Keratinocyte (primary cell): Measurements from ENCODE around the gene HOXB9.
A peak's percentile ranks its signal among the peaks of the same experiment; 100 is the strongest.

ENCODE experiments used
- CTCF ChIP-seq, 3 experiments: IDR thresholded peaks in 1 of 3; conservative IDR thresholded peaks in 1 of 3; optimal IDR thresholded peaks in 1 of 3; 2 replicates in 2 of 3; 3 replicates in 1 of 3; pipeline versions ENCODE3 to v1.5.1; 2011; ENCODE audit warnings: low read length in 3 of 3, mild to moderate bottlenecking in 3 of 3, moderate library complexity in 2 of 3, control low read depth in 1 of 3, inconsistent platforms in 1 of 3; ENCODE audit not compliant: insufficient read depth in 2 of 3; ENCODE audit errors: extremely low read depth in 1 of 3
- EZH2 ChIP-seq: IDR thresholded peaks from one replicate; pipeline ENCODE4 v1.6.1; 2012; ENCODE audit warnings: inconsistent platforms, mild to moderate bottlenecking, low read length, moderate library complexity

- TF ChIP-seq CTCF (optimal IDR thresholded peaks at IDR 0.05 in 1 of 3, IDR thresholded peaks at IDR 0.05 in 1 of 3, conservative IDR thresholded peaks at IDR 0.05 in 1 of 3; ENCODE audit: extremely low read depth in 1 of 3, insufficient read depth in 2 of 3, low read length in 3 of 3) = no peak
- peak; percentile 20 for TF ChIP-seq EZH2
Measured at GRCh38 chr17:48628649-48629410, 2.7 kb upstream of the HOXB9 start.
